ENCODE data around the gene NRCAM.

- TF ChIP-seq CTCF (conservative IDR thresholded peaks at IDR 0.05; ENCODE audit: low read depth, low read length) (no peak), EZH2 (IDR thresholded peaks at IDR 0.05; ENCODE audit: borderline replicate concordance, low read depth, low read length, poor library complexity, severe bottlenecking) (no peak)
Measured at GRCh38 chr7:108286290-108286904, 169.8 kb downstream of the NRCAM start.

Data from A673 (cell line).